Measurements from ENCODE around the gene HYLS1. TPM values are rescaled to one million over a fixed set of nuclear protein-coding genes. Genes with fewer than 3 reads are reported as not detected.
"Not testable (repeated sequence)": the region's sequence is repeated elsewhere in the genome, so short reads cannot be mapped to it uniquely, and the experiment has no call there.

Gene HYLS1
- total RNA-seq, 1 experiment from 2014 or later, result 7.9 TPM

DNA sequence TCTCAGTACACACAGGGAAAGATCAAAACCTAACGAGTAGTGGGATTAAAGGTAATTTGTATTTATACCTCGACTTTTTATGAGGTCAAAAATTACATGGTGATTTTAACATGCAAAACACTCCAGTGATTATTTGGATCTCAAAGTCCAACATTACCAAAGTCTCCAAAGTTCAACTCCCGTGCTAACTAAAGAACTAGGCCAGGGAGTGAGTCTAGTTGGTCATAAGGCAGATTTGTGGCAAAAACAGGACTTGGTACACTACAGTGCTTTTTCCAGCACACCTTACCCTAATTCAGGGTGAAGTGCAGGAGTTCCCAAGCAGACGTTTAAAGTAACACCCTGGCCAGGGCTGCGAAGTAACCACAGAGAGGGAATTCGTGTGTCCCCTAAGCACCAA lies 14.4 kb downstream of the HYLS1 start:
- in situ Hi-C loops (cut with HindIII; ENCODE audit: low pct_unique_long_range_greater_than_20kb, low sequenced_read_pairs), result no loop called here
- DNase-seq (ENCODE audit: low read depth), result no peak

DNA sequence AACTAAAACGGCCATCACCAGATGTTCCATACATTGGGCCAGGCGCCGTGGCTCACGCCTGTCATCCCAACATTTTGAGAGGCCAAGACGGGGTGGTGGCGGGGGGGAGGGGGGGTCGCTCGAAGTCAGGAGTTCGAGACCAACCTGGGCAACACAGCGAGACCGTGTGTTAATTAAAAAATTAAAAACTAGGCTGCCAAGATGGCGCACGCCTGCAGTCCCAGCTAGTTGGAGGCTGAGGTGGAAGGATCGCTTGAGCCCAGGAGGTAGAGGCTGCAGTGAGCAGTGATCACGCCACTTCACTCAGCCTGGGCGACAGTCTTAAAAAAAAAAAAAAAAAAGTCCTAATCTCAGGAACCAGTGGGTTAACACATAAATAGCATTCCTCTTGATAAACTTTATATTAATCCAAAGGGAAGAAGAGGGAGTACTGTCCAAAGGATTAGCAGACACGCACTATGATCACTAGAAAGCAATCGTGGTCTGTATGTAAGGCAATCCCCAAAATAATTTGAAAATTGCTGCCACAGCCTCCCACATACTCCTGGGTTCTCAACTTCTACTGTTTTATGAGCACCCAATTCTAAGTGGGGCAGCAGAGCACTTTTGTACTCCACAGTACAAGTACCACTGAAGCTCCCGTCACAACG lies 14.9 kb downstream of the HYLS1 start:
- in situ Hi-C loops (cut with HindIII; ENCODE audit: low pct_unique_long_range_greater_than_20kb, low sequenced_read_pairs), result no loop called here
- no peak for DNase-seq (ENCODE audit: low read depth)

DNA sequence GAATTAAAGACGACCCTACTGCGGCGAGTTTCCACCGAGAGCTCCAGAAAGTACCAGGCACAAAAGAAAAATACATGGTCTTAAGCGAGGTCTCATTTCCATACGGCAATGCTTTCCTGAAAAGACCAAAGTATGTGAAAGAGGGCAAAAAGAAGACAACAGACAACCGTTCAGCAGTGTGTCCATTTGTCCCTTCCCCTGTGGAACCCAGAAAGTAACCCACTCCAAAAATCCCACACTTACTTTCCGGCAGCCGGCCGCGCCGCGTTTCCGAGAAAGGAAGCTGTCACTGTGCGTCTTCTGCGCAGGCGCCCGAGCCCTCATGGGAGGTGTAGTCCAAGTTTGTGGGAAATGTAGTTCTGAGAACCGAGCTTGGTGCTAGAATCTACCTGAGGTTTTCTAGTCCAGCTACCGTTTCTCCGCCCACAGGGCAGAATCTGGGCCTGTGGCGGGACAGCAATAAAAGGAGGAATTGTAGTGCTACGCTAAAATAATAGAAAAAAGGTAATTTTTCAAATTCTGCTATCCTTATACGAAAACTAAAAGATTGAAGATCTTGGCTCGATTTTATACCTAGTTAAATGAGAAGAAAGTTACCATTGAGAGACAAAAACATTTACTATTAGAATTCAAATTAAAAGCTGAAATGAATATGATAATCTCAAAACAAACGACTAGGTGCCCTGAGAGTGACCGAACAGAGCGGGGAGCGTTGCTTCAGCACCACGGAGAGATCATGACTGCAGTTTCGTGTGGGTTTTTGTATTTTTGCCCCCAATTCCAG lies 15.7 kb downstream of the HYLS1 start, which contains the start of gene PUS3:
TSS of gene PUS3 (minus strand) at position 280 of the 784 bp plus-strand sequence. CDS start 6,922 bp downstream, outside the sequence.
- peak; percentile 41 for DNase-seq (ENCODE audit: low read depth)
- in situ Hi-C loops (cut with HindIII; ENCODE audit: low pct_unique_long_range_greater_than_20kb, low sequenced_read_pairs), result no loop called here

DNA sequence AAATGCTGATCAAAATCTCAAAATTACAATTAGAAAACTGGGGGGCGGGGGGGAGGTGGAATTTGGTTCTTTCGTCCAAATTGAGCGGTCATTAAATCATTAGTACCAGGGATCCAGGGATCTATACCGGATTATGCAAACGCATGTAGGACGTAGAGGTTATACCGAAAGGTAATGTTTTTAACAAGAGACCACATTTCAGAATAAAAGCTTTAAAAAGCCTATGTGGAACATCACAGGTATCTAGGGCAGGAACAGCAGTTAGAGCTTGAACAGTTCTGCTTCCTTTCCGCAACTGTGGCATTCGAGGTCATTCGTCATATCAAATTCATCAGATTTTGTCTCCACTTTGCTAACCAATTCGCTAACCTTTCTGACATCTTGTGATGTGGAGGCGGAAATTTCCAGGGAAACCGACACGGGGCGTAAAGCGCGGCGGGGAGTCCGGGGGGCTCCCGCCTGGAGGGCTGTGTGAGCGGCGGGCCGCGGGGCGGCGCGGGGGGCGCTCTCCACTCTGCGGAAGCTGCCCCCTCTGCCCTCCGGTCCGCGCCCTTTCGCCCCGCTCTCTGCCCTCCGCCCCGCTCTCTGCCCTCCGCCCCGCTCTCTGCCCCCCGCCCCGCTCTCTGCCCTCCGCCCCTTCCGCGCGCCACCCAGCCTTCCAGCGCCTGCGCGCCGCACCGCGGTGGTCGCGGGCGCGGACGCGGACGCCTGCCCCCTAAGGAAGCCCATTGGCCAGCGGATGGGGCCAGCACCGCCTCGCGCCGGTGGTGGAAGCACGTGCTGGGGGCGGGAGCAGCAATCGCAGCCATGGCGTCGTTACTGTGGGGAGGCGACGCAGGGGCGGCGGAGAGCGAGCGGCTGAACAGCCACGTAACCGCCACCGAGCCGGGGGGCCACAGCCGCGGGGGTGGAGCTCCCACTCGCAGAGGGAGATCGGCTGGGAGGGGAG lies 16.5 kb downstream of the HYLS1 start, which contains the start of gene DDX25:
TSS of gene DDX25 (plus strand) at position 798 of the 949 bp plus-strand sequence. CDS start at position 808, 10 bp downstream.
- no peak for DNase-seq (ENCODE audit: low read depth)
- in situ Hi-C loops (cut with HindIII; ENCODE audit: low pct_unique_long_range_greater_than_20kb, low sequenced_read_pairs), result no loop called here

DNA sequence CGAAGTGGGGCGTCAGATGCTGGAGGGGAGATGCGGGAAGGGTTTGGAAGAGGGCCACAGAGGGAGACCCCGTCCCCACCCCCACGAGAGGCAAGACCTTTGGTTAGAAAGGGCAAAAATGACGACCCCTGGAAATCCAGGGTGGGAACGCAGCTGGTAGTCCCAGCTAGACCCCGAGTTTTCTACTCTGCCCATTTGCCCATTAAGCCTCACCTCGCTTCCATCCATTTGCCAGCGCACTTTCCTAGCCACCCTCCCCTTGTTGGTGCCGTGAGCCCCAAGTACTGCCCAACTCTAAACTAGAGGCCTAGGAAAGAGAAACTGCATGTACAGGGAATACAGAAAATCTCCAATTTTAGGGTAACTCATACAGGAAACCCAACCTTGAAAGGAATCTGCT lies 17.2 kb downstream of the HYLS1 start:
- in situ Hi-C loops (cut with HindIII; ENCODE audit: low pct_unique_long_range_greater_than_20kb, low sequenced_read_pairs), result no loop called here
- DNase-seq (ENCODE audit: low read depth), result no peak

DNA sequence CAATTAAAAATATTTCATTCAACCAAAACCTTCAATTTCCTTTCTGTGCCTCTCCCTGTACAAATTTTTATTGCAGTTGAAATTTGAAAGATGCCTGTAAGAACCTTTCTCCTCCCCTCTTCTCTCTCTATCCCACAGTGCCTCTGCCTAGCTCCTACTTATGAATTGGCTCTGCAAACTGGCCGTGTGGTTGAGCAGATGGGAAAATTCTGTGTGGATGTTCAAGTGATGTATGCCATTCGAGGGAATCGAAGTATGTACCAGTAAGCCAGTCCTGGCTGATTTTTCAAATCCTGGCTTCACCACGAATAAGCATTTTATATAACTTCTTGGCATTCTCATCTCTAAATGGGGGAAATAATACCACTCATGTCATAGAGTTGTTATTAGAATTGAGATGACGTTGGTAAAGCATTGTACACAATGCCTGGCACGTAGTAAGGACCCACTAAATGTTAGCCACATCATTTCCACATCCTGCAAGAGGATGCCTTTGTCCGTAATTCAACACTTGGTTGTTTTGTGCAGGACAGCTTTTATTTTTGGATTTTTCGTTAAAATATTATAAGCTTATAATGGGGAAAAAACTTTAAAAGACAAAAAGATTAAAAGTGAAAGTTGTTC lies 22.9 kb downstream of the HYLS1 start:
- no peak for DNase-seq (ENCODE audit: low read depth)
- in situ Hi-C loops (cut with HindIII; ENCODE audit: low pct_unique_long_range_greater_than_20kb, low sequenced_read_pairs), result no loop called here

DNA sequence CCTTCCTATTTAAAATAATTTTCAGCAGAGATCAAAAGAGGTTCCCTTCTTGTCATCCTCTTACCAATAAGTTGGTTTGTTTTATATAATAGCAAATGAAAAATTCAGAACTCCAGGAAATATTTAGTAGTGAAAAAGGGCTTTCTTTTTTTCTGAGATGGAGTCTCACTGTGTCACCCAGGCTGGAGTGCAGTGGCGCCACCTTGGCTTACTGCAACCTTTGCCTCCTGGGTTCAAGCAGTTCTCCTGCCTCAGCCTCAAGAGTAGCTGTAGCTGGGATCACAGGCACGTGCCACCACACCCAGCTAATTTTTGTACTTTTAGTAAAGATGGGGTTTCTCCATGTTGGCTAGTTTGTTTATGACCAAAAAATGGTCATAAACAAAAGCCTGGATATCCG lies 27.1 kb downstream of the HYLS1 start:
- in situ Hi-C loops (cut with HindIII; ENCODE audit: low pct_unique_long_range_greater_than_20kb, low sequenced_read_pairs); DNase-seq (ENCODE audit: low read depth): not testable (repeated sequence)

DNA sequence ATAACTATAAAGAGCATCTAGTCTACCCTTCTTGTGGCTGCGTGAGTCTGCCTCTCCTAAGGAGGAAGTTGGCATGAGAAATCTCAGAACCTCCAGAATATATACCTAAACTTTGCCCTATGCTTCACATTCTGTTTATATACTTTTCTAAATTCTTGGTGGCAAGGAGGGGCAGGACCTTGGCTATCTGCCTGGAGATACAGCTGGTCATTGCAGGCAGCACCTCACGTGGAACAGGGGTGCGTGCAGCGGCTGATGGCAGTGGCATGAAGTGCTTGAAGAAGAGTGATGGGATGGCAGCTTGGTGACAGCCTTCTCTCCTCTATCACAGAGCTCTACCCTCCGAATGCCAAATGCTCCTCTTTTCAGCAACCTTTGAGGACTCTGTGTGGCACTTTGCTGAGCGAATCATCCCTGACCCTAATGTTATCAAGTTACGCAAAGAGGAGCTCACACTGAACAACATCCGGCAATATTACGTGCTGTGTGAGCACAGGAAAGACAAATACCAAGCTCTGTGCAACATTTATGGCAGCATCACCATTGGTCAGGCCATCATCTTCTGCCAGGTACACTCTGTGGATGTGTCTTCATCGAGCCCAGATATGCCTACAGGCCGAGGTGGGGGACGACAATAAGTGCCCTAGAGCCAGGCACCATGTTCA lies 29.3 kb downstream of the HYLS1 start:
- DNase-seq (ENCODE audit: low read depth), result no peak
- in situ Hi-C loops (cut with HindIII; ENCODE audit: low pct_unique_long_range_greater_than_20kb, low sequenced_read_pairs), result no loop called here

DNA sequence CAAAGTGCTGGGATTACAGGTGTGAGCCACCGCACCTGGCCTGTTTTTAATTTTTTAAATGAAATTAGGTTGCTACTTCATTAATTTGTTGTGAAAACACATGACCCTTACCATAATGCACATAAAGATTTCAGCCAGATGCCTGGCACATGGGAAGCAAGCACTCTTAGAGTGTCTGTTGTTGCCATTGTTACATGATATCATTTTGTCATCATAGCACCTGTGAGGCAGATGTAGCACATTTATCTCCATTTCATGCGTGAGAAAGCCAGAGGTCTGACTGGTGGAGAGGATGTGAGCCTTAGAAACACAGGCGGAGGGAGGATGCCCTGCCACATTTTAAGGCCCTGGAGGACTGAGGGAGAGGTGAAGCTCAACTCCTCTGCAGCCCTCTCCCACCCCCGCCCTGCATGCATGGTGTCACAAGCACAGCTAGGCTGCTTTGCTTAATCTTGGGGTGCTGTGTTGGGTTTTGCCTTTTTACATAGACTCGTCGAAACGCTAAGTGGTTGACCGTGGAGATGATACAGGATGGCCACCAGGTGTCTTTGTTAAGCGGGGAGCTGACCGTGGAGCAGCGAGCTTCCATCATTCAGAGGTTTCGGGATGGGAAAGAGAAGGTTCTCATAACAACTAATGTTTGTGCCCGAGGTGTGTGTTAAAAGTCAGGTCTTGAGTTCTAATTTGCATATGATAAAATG lies 30.8 kb downstream of the HYLS1 start:
- in situ Hi-C loops (cut with HindIII; ENCODE audit: low pct_unique_long_range_greater_than_20kb, low sequenced_read_pairs), result no loop called here
- DNase-seq (ENCODE audit: low read depth), result no peak

DNA sequence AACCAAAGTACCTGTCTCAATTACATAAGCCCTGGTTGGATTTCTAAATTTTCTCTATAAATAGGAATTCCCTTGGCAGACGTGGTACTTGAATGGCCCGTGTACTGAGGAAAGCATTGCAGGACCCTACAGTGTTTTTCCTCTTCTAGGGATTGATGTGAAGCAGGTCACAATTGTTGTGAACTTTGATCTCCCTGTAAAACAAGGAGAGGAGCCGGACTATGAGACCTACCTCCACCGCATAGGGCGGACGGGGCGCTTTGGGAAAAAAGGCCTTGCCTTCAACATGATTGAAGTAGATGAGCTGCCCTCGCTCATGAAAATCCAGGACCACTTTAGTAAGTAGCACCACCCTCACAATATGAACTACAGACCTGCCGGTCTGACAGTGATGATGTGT lies 33.6 kb downstream of the HYLS1 start:
- no peak for DNase-seq (ENCODE audit: low read depth)
- in situ Hi-C loops (cut with HindIII; ENCODE audit: low pct_unique_long_range_greater_than_20kb, low sequenced_read_pairs), result no loop called here

DNA sequence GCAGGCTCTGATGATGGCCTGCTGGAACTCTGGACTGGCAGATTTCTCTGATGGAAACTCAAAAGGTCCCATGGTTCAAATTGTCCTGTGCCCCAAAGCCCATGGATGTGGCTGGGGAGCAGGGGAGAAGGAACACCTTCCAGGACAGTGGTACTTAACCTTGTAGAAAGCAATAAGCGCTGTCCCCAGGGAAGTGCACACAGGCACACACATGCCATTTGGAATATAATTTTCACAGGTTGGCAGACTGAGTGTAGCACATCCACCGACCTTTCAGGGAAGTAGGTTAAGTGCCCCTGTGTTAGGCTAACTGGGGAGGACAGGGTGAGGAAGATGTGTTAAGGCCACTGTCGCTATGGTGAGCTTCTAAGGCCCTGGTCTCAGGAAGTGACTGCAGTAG lies 34.7 kb downstream of the HYLS1 start:
- DNase-seq (ENCODE audit: low read depth), result no peak
- in situ Hi-C loops (cut with HindIII; ENCODE audit: low pct_unique_long_range_greater_than_20kb, low sequenced_read_pairs), result no loop called here

DNA sequence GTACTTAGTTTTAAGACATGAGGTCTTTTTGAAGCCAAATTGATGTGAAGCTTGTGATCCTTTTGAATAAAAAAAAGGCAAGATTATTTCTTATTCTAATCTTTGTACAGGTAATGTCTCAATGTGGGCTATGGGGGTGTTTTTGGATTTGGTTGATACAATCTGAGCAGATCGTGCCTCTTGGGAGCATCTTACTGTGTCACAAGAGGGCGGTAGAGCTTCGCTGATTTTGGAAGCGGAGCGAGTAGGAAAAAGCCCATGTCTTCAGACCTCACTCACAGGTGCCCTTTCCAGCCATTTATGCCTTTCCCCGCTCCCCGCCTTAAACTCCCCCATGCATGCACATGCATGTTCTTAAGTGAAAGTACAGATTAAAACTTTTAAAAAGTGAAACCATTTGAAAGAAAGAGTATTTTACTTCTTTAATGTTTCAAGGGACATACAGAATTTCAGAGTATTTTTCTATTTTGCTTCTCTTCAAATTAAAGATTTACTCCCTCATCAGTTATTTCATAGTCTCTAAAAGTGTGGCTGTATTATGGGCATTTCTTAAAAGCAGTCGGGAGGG lies 35.6 kb downstream of the HYLS1 start:
- no peak for DNase-seq (ENCODE audit: low read depth)
- in situ Hi-C loops (cut with HindIII; ENCODE audit: low pct_unique_long_range_greater_than_20kb, low sequenced_read_pairs), result no loop called here

DNA sequence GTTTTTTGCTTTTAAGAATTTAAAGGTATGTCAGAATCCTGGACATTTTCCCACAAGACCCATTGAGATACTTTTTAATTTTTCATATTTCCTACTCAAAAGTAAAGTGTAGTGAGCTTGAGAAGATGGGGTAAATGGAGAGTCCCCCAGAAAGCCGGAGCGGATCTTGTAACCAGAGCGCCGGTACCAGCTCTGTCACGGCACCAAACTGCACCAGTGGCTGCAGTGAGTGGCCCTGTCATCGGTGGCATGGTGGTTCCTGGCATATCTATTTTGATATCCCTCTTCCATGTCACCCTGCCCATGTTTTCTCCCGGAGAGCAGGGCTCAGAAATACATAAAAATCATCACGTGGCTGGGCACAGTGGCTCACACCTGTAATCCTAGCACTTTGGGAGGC lies 36.2 kb downstream of the HYLS1 start:
- in situ Hi-C loops (cut with HindIII; ENCODE audit: low pct_unique_long_range_greater_than_20kb, low sequenced_read_pairs), result no loop called here
- DNase-seq (ENCODE audit: low read depth), result no peak

DNA sequence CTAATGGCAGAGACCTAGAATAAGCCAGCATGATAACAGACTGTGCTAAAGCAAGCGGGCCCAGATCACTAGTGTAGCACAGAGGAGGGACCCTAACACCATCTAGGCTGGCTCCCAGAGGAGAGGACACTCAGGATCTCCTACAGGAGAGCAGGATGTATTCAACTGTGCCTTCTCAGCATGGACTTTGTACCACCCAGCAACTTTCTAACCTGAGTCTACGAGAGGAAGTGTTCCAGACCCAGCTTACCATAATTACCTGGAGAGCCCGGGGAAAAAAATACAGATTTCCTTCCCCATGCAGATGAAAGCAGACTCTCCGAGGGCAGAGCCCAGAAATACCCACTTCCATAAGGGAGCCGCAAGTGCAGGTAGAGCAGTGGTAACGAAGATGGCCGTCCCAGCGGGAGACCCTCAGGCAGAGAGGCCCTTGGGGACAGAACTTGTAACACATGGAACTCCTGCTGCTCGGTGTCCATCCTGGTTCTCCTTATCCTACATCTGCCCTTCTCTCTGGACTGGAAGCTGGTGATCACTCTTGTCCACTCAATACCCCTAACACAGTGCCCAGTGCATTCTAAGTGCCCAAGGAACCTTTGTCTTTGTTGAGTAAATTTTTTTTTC lies 37.0 kb downstream of the HYLS1 start:
- in situ Hi-C loops (cut with HindIII; ENCODE audit: low pct_unique_long_range_greater_than_20kb, low sequenced_read_pairs), result no loop called here
- no peak for DNase-seq (ENCODE audit: low read depth)

DNA sequence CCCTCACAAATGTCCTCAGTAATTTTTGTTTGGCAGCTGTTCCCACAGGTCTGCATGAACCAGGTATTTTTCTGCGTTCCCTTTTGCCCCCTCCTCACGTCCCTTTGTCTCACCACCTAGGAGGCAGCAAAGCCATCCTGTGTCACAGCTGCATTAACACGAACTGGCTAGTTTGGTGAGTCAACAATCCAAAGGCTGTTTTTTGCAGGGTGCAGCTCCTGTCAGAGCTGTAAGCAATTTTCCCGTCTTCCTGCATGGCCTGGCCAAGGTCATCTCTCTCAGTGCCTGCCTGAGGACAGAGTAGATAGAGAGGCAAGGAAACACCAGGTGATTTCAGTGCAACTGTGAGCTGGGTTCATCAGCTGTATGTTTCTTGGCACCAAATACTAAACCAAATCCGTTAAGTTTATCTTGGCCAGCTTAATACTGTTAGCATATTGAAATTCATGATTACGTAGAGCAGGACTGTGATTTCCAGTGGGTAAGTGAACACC lies 37.8 kb downstream of the HYLS1 start:
- in situ Hi-C loops (cut with HindIII; ENCODE audit: low pct_unique_long_range_greater_than_20kb, low sequenced_read_pairs), result no loop called here
- no peak for DNase-seq (ENCODE audit: low read depth)

DNA sequence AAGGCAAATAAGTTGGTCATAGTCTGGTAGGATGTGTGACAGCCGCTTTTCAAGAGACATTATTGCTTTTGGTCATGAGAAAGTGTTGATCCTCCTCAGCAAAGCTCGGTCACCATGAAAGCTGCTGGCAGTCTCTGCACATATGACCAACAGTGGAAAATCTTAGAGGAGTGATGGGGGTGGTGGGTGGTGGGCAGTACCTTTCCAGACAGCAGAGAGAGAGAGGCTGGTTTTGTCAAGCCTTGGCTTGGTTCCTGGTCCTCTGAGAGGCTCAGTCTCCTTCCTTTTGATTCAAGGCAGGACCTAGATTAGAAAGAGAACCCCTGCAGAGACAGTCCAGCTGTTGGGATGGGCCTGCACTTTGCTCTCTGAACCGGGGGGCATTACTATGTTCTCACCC lies 38.3 kb downstream of the HYLS1 start:
- no peak for DNase-seq (ENCODE audit: low read depth)
- in situ Hi-C loops (cut with HindIII; ENCODE audit: low pct_unique_long_range_greater_than_20kb, low sequenced_read_pairs), result no loop called here

Measured in Caki2 (cell line).